AG10803 (cell line): Measurements from ENCODE around the gene CAMK2A.
A peak's percentile ranks its signal among the peaks of the same experiment; 100 is the strongest.
"Not testable (repeated sequence)": the region's sequence is repeated elsewhere in the genome, so short reads cannot be mapped to it uniquely, and the experiment has no call there.

Experiments
- DNase-seq: peaks from one replicate; pipeline ENCODE4 v3.0.0; 2010; ENCODE audit warnings: low read depth
- H3K4me3 ChIP-seq: 2 replicates; pipeline ENCODE4 v1.5.1; 2011; ENCODE audit warnings: mild to moderate bottlenecking, low read length, control low read depth
- TF ChIP-seq, protein P1 (sequence below): conservative IDR thresholded peaks from 2 replicates; pipeline ENCODE4 v1.5.1; 2011; ENCODE audit warnings: mild to moderate bottlenecking, low read length, control low read depth, inconsistent platforms

Gene CAMK2A

DNA sequence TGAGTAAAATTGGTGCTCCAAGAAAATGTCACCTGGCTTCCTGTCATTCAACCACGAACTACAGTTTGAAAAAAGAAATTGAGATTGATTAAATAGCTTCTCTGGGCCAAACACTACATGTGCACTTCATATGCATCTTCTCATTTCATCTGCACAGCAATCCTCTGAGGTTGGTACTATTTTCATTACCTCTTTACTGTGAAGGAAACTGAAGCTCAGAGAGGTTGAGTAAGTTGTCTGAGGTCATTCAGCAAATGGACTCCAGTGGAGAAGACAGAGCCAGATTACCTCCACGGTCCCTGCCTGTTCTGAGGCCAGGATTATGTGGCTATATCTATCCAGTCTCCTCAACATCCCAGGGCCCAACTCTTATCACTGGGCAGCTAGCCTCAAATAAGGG, 53.3 kb downstream of the CAMK2A start:
- H3K4me3 ChIP-seq: no peak overlapping the region
- TF ChIP-seq, protein P1, sequence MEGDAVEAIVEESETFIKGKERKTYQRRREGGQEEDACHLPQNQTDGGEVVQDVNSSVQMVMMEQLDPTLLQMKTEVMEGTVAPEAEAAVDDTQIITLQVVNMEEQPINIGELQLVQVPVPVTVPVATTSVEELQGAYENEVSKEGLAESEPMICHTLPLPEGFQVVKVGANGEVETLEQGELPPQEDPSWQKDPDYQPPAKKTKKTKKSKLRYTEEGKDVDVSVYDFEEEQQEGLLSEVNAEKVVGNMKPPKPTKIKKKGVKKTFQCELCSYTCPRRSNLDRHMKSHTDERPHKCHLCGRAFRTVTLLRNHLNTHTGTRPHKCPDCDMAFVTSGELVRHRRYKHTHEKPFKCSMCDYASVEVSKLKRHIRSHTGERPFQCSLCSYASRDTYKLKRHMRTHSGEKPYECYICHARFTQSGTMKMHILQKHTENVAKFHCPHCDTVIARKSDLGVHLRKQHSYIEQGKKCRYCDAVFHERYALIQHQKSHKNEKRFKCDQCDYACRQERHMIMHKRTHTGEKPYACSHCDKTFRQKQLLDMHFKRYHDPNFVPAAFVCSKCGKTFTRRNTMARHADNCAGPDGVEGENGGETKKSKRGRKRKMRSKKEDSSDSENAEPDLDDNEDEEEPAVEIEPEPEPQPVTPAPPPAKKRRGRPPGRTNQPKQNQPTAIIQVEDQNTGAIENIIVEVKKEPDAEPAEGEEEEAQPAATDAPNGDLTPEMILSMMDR: no peak
- no peak for DNase-seq

DNA sequence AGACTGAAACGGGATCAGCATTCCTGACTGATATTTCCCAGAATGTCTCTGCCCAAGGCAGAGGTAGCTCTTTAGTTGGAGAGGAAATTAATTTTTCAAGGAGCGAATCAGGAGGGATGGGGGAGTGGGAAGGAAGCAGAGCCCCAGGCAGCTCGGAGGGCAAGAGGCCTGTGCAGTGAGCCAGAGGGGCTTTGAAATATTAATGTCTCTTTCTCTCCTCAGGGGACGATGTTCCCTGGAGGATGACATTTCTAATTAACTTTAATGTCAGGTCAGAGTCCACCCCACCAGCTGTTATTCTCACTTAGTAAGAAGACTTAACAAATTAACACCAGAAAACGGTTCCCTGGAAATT, 54.1 kb downstream of the CAMK2A start:
- no peak for DNase-seq
- TF ChIP-seq, protein P1: no peak
- no peak overlapping the region for H3K4me3 ChIP-seq

DNA sequence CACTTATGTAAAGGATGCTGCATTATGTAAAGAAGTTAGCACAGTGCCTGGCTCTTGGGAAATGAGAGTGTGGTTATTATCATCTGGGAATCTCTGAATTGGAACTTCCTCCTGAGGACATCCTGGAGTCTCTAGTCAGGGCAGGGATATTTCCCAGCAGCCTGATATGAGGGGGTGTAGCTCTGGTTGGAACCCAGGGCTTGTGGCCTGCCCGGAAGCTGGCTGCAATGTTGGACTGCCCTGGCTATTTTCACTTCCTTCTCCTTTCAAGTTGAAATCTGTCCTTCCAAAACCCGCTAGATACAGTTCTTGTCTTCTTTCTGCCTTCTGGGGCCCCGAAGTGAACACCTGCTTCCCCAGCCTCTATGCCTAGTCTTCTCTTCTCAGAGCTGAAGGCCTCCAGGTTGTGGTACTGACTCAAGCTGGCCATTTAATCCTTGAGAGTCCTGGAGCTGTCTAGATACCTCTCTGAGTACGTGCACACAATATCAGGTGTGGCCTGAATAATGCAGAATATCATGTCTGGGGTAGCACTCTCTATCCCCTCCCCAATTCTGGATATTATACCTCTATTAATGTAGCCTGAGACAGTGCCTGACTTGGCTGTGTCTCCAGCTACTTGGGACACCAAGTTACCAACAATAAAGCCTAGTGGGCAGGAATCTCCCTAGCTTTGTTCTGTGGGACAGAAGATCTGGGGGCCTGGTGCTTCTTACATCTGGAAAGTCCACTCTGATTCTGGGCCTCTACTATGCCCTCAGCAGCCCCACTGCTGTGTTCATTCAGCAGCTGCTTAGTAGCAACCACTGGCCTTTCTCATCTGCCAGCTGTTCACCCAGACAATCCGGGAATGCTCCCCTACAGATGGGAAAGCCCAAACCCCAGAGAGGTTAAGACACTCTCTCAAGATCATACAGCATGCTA, 54.7 kb downstream of the CAMK2A start:
- TF ChIP-seq, protein P1: no peak
- DNase-seq: no peak
- H3K4me3 ChIP-seq: no peak overlapping the region

DNA sequence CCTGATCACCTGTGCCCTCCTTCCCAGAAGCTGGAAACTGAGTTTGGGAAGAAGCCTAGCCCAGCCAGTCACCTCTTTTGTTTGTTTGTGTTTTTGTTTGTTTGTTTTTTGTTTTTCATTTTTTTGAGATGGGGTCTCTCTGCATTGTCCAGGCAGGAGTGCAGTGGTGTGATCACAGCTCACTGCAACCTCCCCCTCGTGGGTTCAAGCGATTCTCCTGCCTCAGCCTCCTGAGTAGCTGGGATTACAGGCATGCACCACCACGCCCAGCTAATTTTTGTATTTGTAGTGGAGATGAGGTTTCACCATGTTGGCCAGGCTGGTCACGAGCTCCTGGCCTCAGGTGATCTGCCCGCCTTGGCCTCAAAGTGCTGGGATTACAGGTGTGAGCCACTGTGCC, 55.9 kb downstream of the CAMK2A start:
- not testable (repeated sequence) for DNase-seq, H3K4me3 ChIP-seq

DNA sequence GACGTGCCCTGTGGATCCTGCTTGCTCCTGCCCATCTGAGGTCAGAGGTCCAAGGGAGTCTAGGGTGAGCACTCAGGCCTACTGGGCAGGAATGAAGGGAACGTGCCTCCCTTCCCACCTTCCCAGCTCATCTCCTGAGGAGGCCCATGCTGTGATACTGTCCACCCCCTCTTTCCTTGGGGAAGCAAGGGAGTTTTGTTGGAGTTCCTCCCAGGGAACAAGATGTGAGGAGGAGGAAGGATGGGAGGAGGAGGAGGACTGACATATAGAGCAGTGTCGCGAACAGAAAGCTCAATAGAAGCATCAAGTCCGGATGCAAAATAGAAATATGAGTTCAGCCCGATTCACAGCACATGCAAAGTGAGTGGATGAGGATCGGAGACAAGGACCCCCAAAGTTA, 58.7 kb downstream of the CAMK2A start:
- TF ChIP-seq, protein P1: no peak
- no peak for DNase-seq
- no peak overlapping the region for H3K4me3 ChIP-seq

DNA sequence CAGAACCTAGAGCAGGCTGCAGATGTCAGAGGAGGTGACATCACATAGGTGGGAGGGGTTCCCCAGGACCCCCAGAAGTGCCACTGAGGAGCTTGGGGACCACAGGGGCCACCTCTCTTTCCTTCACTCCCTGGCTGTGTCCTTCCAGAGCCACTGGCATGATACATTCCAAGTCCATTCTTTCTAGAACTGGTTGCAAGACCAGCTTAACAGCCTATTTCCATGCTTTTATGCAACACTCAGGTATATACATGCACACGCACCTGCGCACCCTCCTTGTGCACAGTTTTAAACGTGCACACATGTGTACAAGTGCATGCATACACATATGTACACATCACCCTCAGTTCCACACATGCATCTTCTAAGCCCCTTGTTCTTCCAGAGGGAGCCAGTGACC, 60.0 kb downstream of the CAMK2A start:
- no peak overlapping the region for H3K4me3 ChIP-seq
- no peak for DNase-seq
- TF ChIP-seq, protein P1: no peak

DNA sequence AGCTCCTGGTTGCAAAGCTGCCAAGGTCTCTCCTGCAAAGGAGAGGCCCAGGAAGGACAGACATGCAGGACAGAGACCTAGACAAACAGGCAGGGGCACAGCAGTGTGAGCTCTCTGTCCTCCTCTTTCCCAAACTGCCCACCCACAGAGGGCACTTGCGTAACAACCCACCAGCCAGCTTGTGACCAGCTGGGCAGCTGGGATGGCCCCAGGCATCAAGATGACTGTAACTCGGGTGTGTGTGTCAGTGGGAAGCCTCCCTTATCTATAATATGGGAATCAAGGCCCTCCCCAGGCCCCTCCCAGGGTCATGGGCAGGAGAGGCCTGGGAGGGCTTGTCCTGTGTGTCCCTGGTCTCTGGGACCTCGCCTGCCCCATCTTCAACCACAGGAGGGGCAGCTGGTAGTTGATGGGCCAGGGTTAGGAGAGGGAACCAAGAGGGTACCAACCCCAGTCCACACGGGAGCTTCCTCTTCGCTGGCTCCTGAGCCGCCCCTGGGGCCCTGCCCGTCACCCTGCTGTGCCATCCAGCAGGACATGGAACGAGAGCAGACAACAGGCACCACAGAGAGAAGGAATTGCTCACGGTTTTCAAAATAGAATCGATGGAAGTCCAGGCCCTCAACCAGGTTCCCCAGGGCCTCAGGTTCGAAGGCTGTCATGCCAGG, 61.8 kb downstream of the CAMK2A start:
- TF ChIP-seq, protein P1: no peak
- peak; percentile 74 for DNase-seq
- no peak overlapping the region for H3K4me3 ChIP-seq
